Measurements from ENCODE around the gene INSM1.

INSM1 gene

DNA sequence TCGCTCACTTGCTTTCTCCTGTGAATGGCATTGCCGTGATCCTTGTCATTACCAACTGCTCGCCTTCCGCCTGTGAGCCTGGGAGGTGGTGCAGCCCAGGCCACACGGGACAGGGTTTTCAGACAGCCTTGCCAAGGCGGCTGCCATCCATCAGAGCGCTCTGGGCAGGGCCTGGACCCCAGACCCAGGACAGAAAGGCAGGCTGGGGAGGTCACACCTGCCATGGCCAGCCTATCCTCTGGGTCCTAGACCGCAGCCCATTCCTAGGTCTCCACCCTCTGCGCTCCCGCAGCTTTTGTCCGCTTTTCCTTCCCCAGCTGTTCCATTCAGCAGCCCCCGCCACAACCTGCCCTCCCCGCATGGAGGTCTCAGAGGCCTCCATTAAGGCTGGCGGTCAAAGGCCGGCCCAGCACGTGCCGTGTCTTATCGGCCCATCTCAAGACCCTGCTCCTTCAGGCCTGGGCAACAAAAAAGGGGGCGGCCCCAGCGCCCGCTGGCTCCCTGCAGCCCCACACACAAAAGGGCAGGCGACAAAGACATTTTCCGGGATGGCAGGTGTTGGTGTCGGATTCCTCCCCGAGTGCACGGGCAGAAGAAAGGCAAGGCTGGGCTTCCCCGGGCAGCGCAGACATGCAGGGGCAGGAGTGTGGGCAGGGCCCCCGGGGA lies 28.1 kb downstream of the INSM1 start:
- Histone ChIP-seq H3K9ac (ENCODE audit: low read length) (no peak overlapping the region), H3K4me3 (ENCODE audit: low read depth, low read length) (no peak overlapping the region), H3K27me3 (ENCODE audit: control insufficient read depth, insufficient read depth, low read length) (no peaks in the 10 kb centered on the region), H3K36me3 (ENCODE audit: control insufficient read depth, insufficient read depth, low read length) (0 out of 2 replicates have a peak, but pooled peaks cover 3% of the 10 kb centered on the region), H3K4me1 (ENCODE audit: control insufficient read depth, insufficient read depth, low read length) (no peaks in the 10 kb centered on the region), H3K9me3 (ENCODE audit: control insufficient read depth, insufficient read depth, low read depth, low read length) (no peaks in the 10 kb centered on the region), H3K27ac (ENCODE audit: low read depth, low read length) (no peak overlapping the region)

DNA sequence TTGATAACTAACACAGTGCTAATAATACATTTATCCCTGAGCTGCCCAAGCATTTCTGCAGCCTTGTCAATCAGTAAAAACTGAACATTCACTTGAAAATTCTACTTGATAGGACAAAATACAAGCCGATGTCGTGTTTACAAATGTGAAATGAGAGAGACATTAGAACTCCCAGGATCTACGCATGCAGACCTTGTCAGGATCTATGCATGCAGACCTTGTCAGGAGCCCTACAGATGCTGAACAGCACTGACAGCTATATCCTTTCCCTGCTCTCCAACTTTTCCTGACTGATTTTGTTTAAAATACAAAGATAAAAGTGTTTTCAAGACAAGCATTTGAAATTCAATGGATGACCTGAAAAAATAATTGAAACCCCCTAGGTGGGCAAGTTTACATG lies 28.9 kb downstream of the INSM1 start:
- Histone ChIP-seq H3K36me3 (ENCODE audit: control insufficient read depth, insufficient read depth, low read length) (0 out of 2 replicates have a peak, but pooled peaks cover 3% of the 10 kb centered on the region), H3K9me3 (ENCODE audit: control insufficient read depth, insufficient read depth, low read depth, low read length) (no peaks in the 10 kb centered on the region), H3K9ac (ENCODE audit: low read length) (no peak overlapping the region), H3K27ac (ENCODE audit: low read depth, low read length) (no peak overlapping the region), H3K4me1 (ENCODE audit: control insufficient read depth, insufficient read depth, low read length) (no peaks in the 10 kb centered on the region), H3K4me3 (ENCODE audit: low read depth, low read length) (no peak overlapping the region), H3K27me3 (ENCODE audit: control insufficient read depth, insufficient read depth, low read length) (no peaks in the 10 kb centered on the region)

- Histone ChIP-seq H3K9ac (ENCODE audit: low read length) (no peak overlapping the region), H3K9me3 (ENCODE audit: control insufficient read depth, insufficient read depth, low read depth, low read length) (no peaks in the 10 kb centered on the region), H3K4me3 (ENCODE audit: low read depth, low read length) (no peak overlapping the region), H3K27ac (ENCODE audit: low read depth, low read length) (no peak overlapping the region), H3K27me3 (ENCODE audit: control insufficient read depth, insufficient read depth, low read length) (no peaks in the 10 kb centered on the region), H3K4me1 (ENCODE audit: control insufficient read depth, insufficient read depth, low read length) (no peaks in the 10 kb centered on the region), H3K36me3 (ENCODE audit: control insufficient read depth, insufficient read depth, low read length) (no peaks in the 10 kb centered on the region)
These were observed 30.2 kb downstream of the INSM1 start for GRCh38 chr20:20398123-20398522.

GRCh38 chr20:20399531-20400500 lies 31.9 kb downstream of the INSM1 start:
- H3K27me3 ChIP-seq (ENCODE audit: control insufficient read depth, insufficient read depth, low read length) = no peaks in the 10 kb centered on the region
- H3K27ac ChIP-seq (ENCODE audit: low read depth, low read length) = no peak overlapping the region
- no peaks in the 10 kb centered on the region for H3K9me3 ChIP-seq (ENCODE audit: control insufficient read depth, insufficient read depth, low read depth, low read length)
- H3K4me1 ChIP-seq (ENCODE audit: control insufficient read depth, insufficient read depth, low read length) = no peaks in the 10 kb centered on the region
- no peaks in the 10 kb centered on the region for H3K36me3 ChIP-seq (ENCODE audit: control insufficient read depth, insufficient read depth, low read length)
- no peak overlapping the region for H3K4me3 ChIP-seq (ENCODE audit: low read depth, low read length)
- no peak overlapping the region for H3K9ac ChIP-seq (ENCODE audit: low read length)

DNA sequence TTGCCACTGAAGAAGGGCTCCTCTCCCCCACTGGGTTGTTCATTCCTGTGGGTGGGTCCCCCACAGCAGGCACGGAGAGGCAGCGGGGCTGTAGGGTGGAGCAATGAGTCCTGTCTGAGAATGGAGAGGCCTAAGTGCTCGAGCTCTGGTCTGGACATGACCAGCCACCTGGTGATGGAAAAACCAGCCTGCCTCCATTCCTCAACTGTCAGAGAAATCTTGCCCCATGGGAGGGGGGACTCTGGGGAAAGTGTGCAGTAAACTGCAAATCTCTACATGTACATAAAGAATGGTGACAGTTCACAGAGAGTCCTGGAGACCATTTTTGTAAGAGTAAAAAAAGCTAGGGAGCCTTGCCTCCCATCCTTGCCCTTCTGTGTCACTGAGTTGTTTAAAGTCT lies 34.1 kb downstream of the INSM1 start:
- Histone ChIP-seq H3K9me3 (ENCODE audit: control insufficient read depth, insufficient read depth, low read depth, low read length) (no peaks in the 10 kb centered on the region), H3K4me3 (ENCODE audit: low read depth, low read length) (no peak overlapping the region), H3K4me1 (ENCODE audit: control insufficient read depth, insufficient read depth, low read length) (no peaks in the 10 kb centered on the region), H3K36me3 (ENCODE audit: control insufficient read depth, insufficient read depth, low read length) (no peaks in the 10 kb centered on the region), H3K9ac (ENCODE audit: low read length) (no peak overlapping the region), H3K27ac (ENCODE audit: low read depth, low read length) (no peak overlapping the region), H3K27me3 (ENCODE audit: control insufficient read depth, insufficient read depth, low read length) (no peaks in the 10 kb centered on the region)

GRCh38 chr20:20404633-20405032 lies 36.7 kb downstream of the INSM1 start:
- Histone ChIP-seq H3K4me3 (ENCODE audit: low read depth, low read length) (no peak overlapping the region), H3K27ac (ENCODE audit: low read depth, low read length) (no peak overlapping the region), H3K36me3 (ENCODE audit: control insufficient read depth, insufficient read depth, low read length) (no peaks in the 10 kb centered on the region), H3K4me1 (ENCODE audit: control insufficient read depth, insufficient read depth, low read length) (0 out of 2 replicates have a peak, but pooled peaks cover 3% of the 10 kb centered on the region), H3K27me3 (ENCODE audit: control insufficient read depth, insufficient read depth, low read length) (no peaks in the 10 kb centered on the region), H3K9ac (ENCODE audit: low read length) (no peak overlapping the region), H3K9me3 (ENCODE audit: control insufficient read depth, insufficient read depth, low read depth, low read length) (no peaks in the 10 kb centered on the region)

DNA sequence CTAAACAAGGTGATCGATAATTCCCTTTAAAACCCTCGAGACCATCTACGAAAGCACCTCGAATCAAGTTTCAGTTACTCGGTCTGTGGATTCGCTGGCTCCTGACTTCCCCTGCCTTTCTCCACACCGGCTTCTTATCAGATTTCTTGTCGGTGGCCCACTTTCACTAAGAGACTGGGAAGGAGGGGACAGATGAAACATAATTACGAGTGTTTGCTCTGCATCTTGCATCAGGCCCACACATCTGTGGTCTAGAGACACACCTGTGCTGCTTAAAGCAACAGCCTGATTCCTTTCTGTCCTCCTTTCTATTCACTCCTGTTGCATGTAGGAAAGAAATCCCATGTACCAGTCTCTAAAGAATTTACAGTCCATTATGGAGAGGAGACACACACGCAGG lies 37.7 kb downstream of the INSM1 start:
- no peak overlapping the region for H3K4me3 ChIP-seq (ENCODE audit: low read depth, low read length)
- peaks cover 6% of the 10 kb centered on the region for H3K4me1 ChIP-seq (ENCODE audit: control insufficient read depth, insufficient read depth, low read length)
- no peak overlapping the region for H3K27ac ChIP-seq (ENCODE audit: low read depth, low read length)
- H3K9me3 ChIP-seq (ENCODE audit: control insufficient read depth, insufficient read depth, low read depth, low read length) = no peaks in the 10 kb centered on the region
- no peaks in the 10 kb centered on the region for H3K27me3 ChIP-seq (ENCODE audit: control insufficient read depth, insufficient read depth, low read length)
- no peaks in the 10 kb centered on the region for H3K36me3 ChIP-seq (ENCODE audit: control insufficient read depth, insufficient read depth, low read length)
- no peak overlapping the region for H3K9ac ChIP-seq (ENCODE audit: low read length)

GRCh38 chr20:20406306-20406705 lies 38.4 kb downstream of the INSM1 start:
- no peaks in the 10 kb centered on the region for H3K36me3 ChIP-seq (ENCODE audit: control insufficient read depth, insufficient read depth, low read length)
- no peak overlapping the region for H3K27ac ChIP-seq (ENCODE audit: low read depth, low read length)
- no peak overlapping the region for H3K9ac ChIP-seq (ENCODE audit: low read length)
- H3K27me3 ChIP-seq (ENCODE audit: control insufficient read depth, insufficient read depth, low read length) = peaks cover under 1% of the 10 kb centered on the region; the same call in 1 of the 2 replicates
- peaks cover 10% of the 10 kb centered on the region for H3K4me1 ChIP-seq (ENCODE audit: control insufficient read depth, insufficient read depth, low read length)
- no peak overlapping the region for H3K4me3 ChIP-seq (ENCODE audit: low read depth, low read length)
- H3K9me3 ChIP-seq (ENCODE audit: control insufficient read depth, insufficient read depth, low read depth, low read length) = no peaks in the 10 kb centered on the region

DNA sequence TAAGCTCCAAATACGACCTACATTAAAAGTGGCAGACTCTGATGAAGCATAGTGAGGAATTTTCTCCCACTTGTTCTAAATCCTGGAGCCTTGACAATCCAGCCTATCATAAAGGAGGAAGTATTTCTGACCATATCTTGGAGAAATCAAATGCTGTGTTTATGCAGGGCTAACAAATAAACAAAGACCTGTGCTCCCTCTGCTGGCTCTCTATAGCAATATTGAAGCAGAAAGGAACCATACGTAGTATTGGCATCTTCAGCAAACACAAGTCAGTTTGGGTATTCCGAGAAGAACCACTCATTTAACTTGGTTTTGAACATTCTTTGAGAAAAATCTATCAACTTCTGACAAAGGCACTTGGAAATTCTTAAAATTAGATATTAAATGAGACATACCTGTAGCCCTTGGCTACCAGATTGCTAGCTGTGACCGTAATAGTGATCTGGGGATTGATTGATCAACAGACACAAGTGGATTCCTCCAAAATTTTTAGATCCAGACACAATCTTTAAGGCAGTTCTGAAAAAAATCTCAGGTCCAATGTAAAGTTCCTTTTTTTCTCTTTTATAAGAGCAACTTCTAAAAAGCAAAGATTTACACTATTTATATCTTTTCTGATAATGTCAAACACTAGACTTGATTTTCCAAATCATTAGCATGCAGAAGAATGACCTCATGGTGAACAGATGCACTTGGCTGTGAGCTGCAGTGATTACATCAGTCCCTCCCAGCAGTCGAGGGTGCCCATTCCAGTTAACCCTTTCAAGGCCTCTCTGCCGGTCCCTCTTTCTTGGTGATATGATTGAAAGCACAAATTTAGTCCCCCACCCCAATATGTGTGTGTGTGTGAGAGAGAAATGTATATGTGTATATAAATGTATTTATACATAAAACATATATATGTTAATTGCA lies 40.2 kb downstream of the INSM1 start:
- Histone ChIP-seq H3K4me3 (ENCODE audit: low read depth, low read length) (no peak overlapping the region), H3K36me3 (ENCODE audit: control insufficient read depth, insufficient read depth, low read length) (no peaks in the 10 kb centered on the region), H3K27ac (ENCODE audit: low read depth, low read length) (no peak overlapping the region), H3K4me1 (ENCODE audit: control insufficient read depth, insufficient read depth, low read length) (peaks cover 18% of the 10 kb centered on the region), H3K9ac (ENCODE audit: low read length) (no peak overlapping the region), H3K27me3 (ENCODE audit: control insufficient read depth, insufficient read depth, low read length) (peaks cover 11% of the 10 kb centered on the region; the same call in 1 of the 2 replicates), H3K9me3 (ENCODE audit: control insufficient read depth, insufficient read depth, low read depth, low read length) (no peaks in the 10 kb centered on the region)

DNA sequence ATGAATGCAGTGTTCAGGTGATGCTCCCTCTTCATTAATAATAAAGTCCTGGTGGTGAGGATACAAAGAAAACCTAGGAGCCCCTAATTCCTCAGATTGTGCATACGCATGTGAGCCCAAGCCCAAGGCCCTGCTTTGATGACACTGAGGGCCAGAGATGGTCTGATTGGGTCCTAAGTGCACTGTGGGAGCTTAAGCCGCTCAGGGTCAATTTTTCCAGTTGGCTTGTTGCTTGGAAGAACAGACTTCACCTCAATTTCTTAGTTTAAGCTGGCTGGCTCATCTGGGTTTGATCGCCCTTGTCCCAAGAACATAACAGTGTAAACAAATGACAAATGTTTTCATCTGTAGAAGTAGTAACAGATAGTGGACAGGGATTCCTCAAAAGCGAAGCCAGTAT lies 41.4 kb downstream of the INSM1 start:
- Histone ChIP-seq H3K27me3 (ENCODE audit: control insufficient read depth, insufficient read depth, low read length) (peaks cover 11% of the 10 kb centered on the region; the same call in 1 of the 2 replicates), H3K27ac (ENCODE audit: low read depth, low read length) (no peak overlapping the region), H3K4me3 (ENCODE audit: low read depth, low read length) (no peak overlapping the region), H3K4me1 (ENCODE audit: control insufficient read depth, insufficient read depth, low read length) (peaks cover 26% of the 10 kb centered on the region), H3K9me3 (ENCODE audit: control insufficient read depth, insufficient read depth, low read depth, low read length) (no peaks in the 10 kb centered on the region), H3K9ac (ENCODE audit: low read length) (no peak overlapping the region), H3K36me3 (ENCODE audit: control insufficient read depth, insufficient read depth, low read length) (no peaks in the 10 kb centered on the region)
